HG02943 (cell line): ENCODE measurements around the gene CAPN8.

Experiments used
- ATAC-seq: cut with Tn5 transposase; IDR thresholded peaks from one replicate; pipeline ENCODE4 v1.9.1; 2021; ENCODE audit warnings: mild to moderate bottlenecking, low read depth, moderate library complexity; ENCODE audit not compliant: unreplicated experiment

Gene CAPN8

DNA sequence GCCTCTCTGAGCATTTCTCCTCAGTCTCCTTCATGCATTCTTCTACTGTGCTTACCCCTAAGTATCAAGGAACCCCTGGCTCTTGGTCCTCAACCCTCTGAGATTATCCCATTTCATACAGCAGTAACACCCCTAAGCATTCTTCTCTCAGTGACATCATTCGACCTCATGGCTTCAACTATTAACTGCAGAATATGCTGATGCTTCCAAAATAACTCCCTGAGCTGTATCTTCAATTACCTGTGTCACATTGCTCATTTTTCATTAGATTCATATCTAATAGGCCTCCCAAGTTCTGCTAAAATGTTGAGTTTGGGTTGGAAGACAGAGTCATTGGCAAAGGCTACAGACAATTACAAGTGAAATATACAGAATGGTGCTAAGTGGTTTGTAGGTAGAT, 7.5 kb downstream of the CAPN8 start:
- no peak for ATAC-seq

DNA sequence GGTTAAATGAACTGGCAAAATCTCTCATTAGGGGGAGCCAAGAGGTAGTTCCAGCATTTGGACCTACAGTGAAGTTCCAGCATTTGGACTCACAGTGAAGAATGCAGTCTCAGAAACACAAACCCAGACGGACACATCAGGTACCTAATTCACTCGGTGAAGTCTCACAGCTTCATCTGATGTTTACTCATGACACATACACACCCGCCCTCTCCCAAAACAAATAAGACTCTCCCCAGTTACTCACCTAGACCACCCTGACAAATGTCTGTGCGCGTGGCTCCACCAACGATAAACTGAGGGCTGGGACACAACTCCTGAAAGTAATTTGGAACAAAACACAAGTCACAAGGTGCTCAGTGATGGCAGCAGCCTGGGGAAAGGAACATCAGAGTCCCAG, 11.4 kb downstream of the CAPN8 start:
- no peak for ATAC-seq

DNA sequence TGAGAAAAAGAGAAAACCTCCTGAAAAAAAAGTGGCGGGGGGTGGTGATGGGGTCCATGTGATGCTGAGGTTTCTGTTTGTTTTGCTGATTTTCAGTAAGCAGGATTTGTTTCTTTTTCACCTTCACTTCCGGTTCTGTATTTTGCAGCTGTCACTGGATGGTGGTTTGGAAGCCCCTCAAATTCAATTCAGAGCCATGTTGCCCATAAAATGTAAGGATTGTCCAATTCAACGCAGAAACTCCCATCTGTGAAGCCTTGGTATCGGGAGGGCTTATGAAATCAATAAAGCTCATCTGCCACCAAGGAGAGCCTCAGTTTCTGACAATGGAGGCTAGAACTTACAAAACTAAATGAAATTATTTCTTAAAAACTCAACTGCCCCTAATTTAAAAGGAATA, 12.1 kb downstream of the CAPN8 start:
- ATAC-seq = no peak

- no peak for ATAC-seq
These were observed 12.5 kb downstream of the CAPN8 start for GRCh38 chr1:223653015-223653414.

DNA sequence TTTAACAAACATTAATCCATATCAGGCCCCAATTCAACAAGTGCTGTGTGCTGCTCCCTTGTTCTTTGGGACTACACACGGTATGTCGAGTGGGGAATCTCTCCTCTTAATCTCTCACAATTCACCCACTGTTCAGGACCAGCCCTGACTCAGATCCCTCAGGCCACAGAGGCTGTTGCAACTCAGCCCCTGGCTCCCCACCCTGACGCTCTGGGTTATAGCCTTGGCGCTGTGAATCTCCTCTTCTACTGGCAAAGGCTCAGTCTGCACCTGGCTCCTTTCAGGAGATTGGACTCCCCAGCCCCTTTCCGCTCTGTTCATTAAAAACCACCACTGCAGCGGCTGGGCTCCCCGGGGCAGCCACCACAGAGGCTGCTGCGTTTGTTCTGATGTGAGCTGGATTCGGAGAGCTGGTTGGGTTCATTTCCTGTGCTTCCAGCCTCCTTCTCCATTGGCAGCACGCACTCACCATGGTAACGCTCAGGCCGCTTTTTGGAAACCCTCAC, 13.0 kb downstream of the CAPN8 start:
- no peak for ATAC-seq

DNA sequence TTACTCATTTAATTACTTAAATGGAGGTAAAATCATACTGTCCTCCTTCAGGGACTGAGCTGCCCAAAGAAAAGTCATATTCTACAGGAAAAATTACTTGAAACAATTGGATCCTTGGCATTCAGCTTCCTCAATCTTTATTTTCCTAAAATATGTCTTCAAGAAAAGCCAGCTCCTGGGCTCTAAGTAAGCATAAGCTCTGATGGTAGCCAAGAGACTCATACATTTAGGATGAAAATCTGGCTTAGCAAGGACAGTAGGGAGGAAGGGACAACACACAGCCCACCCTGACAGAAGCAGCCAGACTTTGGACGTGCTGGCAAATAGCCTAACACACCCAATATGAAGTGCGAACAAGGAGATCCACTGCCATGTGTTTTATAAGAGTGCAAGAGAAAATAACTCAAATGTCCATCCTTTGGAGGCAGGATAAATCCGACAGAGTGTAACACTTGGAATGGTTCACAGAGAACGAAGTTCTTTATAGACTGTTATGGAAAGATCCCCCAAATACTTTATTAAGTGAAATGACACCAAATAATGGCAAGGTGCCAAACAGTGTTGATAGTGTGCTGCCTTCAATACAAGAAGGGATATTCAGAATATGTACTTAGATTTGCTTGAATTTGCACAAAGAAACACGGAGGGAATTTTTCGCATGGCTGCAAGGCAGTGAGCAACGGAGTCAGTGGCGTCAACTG, 14.1 kb downstream of the CAPN8 start:
- no peak for ATAC-seq

- no peak for ATAC-seq
These were observed 15.0 kb downstream of the CAPN8 start for GRCh38 chr1:223650465-223650864.

DNA sequence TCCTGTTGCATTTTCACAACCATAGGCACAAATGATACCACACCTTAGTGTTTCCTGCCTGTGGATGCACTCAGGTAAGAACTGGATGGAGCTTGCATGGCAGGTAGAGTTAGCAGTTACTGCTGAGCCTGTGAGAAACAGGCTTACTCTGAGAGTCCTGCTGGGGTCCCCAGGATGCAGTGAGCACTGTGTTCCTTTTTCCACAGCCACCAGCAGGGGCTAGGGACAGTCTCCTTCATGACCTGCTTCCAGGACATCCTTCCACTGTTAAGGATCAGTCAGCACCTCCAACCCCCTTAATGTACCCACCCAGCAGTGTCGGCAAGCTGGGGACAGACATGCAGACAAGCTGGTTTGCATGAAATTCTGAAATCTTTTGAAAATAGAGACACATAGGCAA, 16.3 kb downstream of the CAPN8 start:
- no peak for ATAC-seq

DNA sequence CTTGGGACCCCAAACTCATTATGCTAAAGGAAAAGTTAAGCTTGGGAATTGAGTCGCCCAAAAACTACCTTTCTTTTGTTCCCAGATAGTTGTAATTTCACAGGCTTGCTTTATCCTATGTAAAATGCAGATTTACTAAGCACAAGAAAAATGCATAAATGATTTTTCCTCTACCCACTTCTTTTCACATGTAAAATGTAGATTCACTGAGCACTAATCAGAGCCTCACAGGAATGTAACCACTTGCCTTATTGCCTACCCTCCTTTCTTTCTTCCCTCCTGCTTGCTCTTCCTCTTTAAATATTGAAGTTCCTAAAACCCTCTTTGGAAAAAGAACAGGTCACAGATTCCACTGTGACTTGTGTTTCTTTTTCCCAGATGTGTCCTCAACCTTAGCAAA, 18.3 kb downstream of the CAPN8 start:
- ATAC-seq = no peak

DNA sequence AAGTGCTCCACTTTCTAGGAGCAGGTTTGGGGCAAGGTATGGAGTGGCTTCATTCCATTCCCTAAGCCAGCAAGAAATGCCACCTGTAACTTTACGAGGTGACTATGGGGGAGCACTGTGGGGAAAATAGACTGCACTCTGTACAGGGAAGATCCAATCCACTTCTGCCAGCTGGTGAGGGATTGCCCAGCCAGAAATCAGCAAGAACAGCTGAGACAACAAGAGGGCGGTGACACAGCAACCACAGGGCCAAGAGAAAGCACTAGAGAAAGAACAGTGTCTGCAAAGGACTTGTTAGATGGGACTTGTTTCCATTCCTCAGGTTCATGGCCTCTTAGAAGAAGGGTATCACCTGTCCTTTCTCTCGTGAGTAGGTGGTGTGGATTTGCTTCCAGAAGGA, 19.6 kb downstream of the CAPN8 start:
- ATAC-seq = no peak

- no peak for ATAC-seq
These were observed 23.3 kb downstream of the CAPN8 start for GRCh38 chr1:223642237-223642636.

- no peak for ATAC-seq
These were observed 23.9 kb downstream of the CAPN8 start for GRCh38 chr1:223641523-223642039.

GRCh38 chr1:223639331-223639749, 26.2 kb downstream of the CAPN8 start:
- ATAC-seq = no peak

GRCh38 chr1:223635236-223635635, 30.3 kb downstream of the CAPN8 start:
- no peak for ATAC-seq

GRCh38 chr1:223634423-223634822, 31.1 kb downstream of the CAPN8 start:
- no peak for ATAC-seq

- ATAC-seq = no peak
These were observed 33.5 kb downstream of the CAPN8 start for GRCh38 chr1:223631956-223632355.

DNA sequence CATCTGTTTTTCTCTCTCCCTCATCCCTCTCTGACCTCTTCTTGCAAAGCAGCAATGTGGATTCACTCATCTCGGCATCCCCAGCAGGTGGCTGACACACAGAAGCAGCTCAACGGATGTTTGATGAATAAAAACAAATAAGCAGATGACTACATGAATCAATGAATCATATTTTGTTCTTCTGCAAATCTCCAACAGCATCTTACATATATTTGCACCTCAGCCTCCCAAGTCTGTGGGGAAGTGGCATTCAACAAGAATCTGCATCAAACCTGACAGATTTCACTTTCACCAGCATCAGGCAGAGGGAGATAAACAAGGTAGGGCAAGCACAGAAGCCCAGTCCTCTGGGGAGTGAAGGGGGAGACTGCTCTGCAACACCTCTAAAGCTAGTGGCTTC, 34.0 kb downstream of the CAPN8 start:
- ATAC-seq = no peak

DNA sequence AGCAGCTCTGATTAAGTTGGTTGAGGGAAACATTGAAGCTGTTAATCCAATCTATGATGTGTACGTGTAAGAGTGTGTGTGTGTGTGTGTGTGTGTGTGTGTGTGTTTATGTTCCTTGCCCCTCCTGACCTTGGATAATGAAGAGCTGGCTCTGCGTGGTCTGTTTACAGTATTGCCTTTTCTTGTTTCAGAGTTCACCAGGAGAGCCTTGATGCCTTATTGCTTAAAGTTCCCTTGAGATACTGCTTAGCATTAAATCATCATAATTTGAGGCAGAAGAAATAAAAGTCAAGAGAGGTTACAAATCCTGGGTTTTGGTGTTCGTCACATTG, 36.4 kb downstream of the CAPN8 start:
- no peak for ATAC-seq

DNA sequence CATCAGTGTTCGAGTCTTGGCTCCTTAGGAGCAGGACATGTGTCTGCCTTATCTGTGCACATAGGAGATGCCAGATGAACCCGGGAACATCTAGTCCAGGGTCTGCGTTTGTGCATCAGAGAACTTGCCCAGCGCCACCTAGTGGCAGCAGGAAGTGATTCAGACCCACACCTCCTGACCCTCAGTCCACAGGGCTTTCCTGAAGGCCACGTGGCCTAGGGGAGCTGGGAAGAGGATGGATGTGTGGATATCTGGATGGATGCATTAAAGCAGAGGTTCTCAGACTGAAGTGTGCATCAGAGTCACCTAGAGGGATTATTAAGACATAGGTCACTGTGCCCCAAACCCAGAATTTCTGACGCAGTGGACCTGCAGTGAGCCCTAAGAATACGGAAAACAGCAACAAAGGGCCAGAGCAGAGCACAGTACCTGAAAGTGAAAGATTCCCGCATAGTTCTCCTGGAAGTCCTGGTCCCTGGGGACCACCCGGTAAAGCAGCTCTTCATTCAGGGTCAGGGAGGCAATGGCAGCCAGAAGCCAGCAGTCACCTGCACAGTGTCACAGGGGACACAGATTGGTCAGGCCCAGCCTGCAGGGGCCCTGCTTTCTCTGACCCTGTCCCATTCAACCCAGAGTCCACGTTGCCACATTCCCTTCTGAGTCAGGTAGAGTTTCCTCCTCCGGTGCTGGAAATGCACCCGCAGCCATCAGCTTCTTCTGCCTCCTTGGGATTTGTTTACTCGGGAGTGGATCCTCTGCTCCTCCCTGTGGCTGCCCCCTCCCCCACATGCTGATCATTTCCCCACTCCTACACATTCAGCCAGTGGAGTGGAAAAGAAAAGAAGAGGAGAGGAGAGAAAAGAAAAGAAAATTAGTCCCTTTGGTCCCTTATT, 37.0 kb downstream of the CAPN8 start:
- ATAC-seq = no peak

GRCh38 chr1:223622132-223622842, 43.2 kb downstream of the CAPN8 start:
- no peak for ATAC-seq

- ATAC-seq = no peak
These were observed 44.2 kb downstream of the CAPN8 start for GRCh38 chr1:223621312-223621734.
